NOMO-1 treated with DMSO at 0.1 percent for 48 hours (cell line): Measurements from ENCODE around the gene ST7.

Experiments
- DNase-seq: peaks from one replicate; lab custom pipeline; 2025; ENCODE audit not compliant: unreplicated experiment; lab: John Stamatoyannopoulos, UW

ST7 gene

GRCh38 chr7:117183729-117184128, 230.4 kb downstream of the ST7 start:
- DNase-seq, result no peak

GRCh38 chr7:117184367-117184766, 231.1 kb downstream of the ST7 start:
- no peak for DNase-seq

DNA sequence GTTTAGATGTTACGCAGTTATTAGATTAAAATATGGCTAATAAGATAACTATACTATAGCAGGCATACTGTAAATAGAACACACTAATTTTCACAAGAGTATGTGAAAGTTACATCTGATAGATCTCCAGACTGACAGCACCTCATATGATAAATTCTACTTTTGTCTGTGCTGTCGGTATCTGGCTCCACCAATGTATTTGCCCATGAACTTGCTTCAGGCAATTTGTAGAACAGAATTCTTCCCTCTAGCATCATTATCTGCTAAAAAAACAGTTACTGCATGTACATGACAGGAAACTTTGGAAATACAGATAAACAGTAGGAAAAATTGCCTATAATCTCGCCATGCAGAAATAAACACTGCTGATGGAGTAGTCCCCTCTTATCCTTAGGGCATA, 231.8 kb downstream of the ST7 start:
- DNase-seq, result no peak

- no peak for DNase-seq
Observed at GRCh38 chr7:117186218-117187010, 233.1 kb downstream of the ST7 start.

GRCh38 chr7:117188376-117188775, 235.1 kb downstream of the ST7 start:
- no peak for DNase-seq

GRCh38 chr7:117188949-117189592, 235.8 kb downstream of the ST7 start:
- DNase-seq, result no peak

DNA sequence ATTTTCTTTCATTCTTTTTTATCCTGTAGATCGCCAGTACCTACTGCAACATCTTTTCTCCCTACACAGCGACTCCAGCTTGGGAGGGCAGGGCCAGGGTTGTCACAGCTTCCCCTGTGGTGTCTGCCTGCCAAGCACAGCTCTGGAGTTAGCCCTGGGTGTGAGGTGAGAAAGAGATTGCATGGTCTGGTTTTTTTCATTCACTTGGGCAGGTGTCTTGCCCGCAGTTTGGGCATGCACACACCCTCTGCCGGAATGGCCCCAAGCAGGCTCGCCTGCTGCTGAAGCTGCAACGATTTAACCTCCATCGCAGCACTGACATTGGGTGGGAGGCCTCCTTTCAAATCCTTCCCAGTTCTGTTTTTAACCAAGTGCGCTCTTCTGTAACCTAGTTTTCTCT, 236.8 kb downstream of the ST7 start:
- no peak for DNase-seq

GRCh38 chr7:117190746-117191435, 237.6 kb downstream of the ST7 start:
- no peak for DNase-seq

- no peak for DNase-seq
Observed at GRCh38 chr7:117192108-117192507, 238.8 kb downstream of the ST7 start.

DNA sequence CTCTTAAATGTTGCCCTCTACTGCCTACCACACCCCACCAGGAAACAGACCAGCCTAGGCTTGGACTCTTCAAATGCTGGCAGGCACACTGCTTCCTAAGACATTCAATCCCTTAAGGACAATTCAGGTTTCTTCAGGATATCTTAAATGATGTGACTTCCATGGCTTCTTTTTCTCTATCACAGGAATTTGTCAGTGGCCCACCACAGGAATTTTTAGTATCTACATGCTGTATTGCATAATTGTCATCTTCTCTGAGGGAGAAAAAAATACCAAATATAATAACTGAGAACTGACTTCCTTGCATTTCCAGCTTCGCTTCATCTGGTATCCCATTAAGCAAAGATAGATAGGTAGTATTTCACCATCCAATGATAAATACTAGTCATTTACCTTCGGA, 240.3 kb downstream of the ST7 start:
- no peak for DNase-seq

DNA sequence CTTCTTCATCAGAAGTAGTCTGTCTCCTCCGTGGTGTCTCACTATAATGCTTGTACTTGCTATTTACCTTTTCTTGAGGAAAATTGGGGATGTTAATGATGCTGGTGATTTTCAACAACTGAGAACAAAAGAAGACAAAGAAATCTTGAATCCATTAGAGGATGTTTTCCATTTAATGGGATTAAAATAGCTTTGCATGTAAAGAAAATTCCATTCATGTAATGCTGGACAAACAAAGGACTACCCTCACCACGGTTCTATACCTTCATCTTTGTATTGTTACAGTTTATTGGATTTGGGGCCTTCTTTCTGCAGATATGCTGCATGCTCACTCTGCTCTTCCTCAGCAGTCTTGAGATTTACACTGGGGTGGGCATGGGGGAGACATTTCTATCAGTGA, 241.1 kb downstream of the ST7 start:
- DNase-seq, result no peak

DNA sequence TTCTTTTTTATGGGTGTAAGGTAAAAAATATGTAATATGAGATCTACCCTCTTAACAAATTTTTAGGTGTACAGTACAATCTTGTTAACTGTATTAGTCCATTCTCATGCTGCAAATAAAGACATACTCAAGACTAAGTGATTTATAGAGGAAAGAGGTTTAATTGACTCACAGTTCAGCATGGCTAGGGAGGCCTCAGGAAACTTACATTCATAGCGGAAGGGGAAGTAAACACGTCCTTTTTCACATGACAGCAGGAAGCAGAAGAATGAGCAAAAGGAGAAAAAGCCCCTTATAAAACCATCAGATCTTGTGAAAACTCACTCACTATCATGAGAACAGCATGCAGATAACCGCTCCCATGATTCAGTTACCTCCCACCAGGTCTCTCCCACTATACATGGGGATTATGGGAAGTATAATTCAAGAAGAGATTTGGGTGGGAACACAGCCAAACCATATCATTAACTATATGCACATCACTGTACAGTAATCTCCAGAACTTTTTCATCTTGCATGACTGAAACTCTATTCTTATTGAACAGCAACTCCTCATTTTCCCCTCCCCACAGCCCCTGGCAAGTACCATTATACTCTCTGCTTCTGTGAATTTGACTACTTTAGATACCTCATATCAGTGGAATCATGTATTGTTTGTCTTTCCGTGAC, 242.2 kb downstream of the ST7 start:
- no peak for DNase-seq

DNA sequence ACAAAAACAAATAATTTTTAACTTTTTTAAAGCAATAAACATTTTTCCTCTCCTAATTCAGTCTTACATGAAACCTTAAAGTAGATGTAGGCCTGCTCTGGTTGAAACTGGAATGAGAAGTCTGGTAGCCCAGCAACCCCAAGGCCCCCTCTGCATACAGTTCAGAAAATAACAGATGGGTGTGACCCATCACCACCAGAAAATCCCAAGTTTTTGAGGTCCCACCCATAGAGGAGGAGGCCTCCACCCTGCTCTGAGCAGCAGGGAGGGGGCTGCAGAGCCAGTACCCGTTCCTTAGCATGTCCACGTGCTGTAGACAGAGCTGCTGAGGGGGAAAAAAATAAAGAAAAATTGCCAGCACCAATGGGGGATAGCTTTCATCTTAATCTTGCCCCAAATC, 246.8 kb downstream of the ST7 start:
- no peak for DNase-seq

- no peak for DNase-seq
Observed at GRCh38 chr7:117200786-117201458, 247.6 kb downstream of the ST7 start.

DNA sequence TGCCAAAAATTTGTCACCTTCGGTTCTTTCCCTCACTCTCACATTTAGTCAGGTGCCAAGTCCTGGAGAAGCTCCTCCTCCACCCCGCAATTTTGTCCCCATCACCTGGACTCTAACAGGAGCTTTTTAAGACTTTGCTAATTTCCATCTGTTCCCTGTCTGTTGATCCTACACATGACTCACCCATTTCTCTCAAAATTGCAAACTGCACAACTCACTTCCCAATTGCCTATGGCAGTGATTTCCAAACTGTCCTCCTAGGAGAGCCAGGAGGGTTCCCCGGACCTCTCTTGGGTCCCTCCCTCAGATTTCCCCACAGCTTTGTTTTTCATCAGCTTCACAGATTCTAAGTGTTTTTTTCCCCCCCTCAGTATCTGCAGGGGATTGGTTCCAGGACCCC, 249.2 kb downstream of the ST7 start:
- no peak for DNase-seq

DNA sequence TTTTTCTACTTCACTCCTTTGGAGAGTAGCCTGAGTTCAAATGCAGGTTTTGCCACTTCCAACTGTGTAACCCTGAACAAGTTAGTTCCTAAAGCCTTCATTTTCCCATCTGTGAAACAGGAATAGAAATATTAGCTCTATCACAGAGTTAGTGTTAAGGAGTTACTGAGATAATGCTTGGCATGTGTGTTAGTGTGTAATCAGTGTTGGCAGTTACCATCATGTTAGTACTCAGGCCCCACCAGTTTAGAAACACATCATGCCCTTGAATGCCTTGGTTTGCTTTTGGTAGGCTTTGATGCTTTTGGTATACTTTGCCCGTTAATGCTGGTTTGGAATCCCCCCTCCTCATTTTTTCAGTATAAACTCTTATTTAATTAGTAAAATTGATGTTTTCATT, 249.9 kb downstream of the ST7 start:
- no peak for DNase-seq

GRCh38 chr7:117205873-117206272, 252.6 kb downstream of the ST7 start:
- DNase-seq, result no peak

DNA sequence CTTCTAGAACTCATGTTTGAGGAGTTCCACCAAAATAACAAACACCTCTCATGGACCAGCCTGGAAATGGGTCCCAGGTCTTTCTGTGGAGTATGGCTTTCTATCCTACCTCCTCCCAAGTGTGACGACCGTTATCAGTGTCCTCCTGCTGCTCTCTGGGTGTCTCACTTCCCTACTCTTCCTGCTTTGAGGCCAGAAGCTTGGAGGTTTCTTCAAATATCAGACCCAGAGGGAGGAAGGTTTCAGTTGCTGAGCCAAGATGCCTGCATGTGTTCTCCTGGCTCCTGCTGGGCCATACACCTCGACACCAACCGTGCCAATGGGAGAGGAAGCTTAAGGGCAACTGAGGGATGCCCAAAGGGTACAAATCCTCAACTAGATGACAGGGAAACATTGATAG, 255.0 kb downstream of the ST7 start:
- no peak for DNase-seq

DNA sequence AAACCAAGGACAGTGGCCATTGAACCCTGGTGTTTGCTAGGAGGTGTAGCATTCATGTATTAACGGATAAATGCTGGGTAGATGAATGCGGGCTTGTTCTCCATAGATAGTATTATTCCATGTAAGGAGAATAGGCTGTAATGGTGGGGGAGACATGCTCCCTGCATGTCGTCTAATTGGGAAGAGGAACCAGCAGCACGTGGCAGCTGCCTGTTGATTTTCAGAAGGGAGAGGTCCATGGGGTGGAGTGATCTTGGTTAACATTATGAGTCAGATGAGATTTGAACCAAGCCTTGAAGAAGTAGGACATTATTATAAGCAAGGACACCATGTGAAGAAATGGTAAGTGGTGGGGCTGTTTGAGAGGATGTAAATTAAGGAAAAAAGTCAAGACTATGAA, 257.1 kb downstream of the ST7 start:
- DNase-seq, result no peak

GRCh38 chr7:117210908-117211307, 257.6 kb downstream of the ST7 start:
- DNase-seq, result no peak

- no peak for DNase-seq
Observed at GRCh38 chr7:117211614-117212013, 258.3 kb downstream of the ST7 start.
